ENCODE data around the gene NRP2. TPM values are rescaled to one million over a fixed set of nuclear protein-coding genes. Genes with fewer than 3 reads are reported as not detected.

Gene NRP2
- total and polyA plus RNA-seq, 5 experiments from 2014 or later, result 0.82 to 1.1 TPM; not detected in 3

GRCh38 chr2:205751569-205752031, 69.3 kb downstream of the NRP2 start:
- no peaks in the 10 kb centered on the region for H3K36me3 Mint-ChIP-seq
- DNase-seq (no peak), ATAC-seq (no peak)
- H3K27ac Mint-ChIP-seq, result no peak overlapping the region
- no peaks in the 10 kb centered on the region for H3K9me3 Mint-ChIP-seq
- H3K4me3 Mint-ChIP-seq, result no peak overlapping the region
- peaks cover 6 to 23% (median 14%) of the 10 kb centered on the region in 5 donors for H3K27me3 Mint-ChIP-seq
- H3K4me1 Mint-ChIP-seq, result no peaks in the 10 kb centered on the region
- POLR2A ChIA-PET, result no interaction called here

GRCh38 chr2:205752296-205752820, 70.1 kb downstream of the NRP2 start:
- H3K27me3 Mint-ChIP-seq, result peaks cover 7 to 23% (median 12%) of the 10 kb centered on the region in 5 donors
- H3K36me3 Mint-ChIP-seq, result no peaks in the 10 kb centered on the region
- no peak overlapping the region for H3K27ac Mint-ChIP-seq
- DNase-seq (no peak), ATAC-seq (no peak)
- H3K9me3 Mint-ChIP-seq, result no peaks in the 10 kb centered on the region
- no peaks in the 10 kb centered on the region for H3K4me1 Mint-ChIP-seq
- POLR2A ChIA-PET, result no interaction called here
- H3K4me3 Mint-ChIP-seq, result no peak overlapping the region

GRCh38 chr2:205752924-205753323, 70.6 kb downstream of the NRP2 start:
- Mint-ChIP-seq H3K4me1 (no peaks in the 10 kb centered on the region), H3K27me3 (peaks cover 7 to 23% (median 12%) of the 10 kb centered on the region in 5 donors), H3K9me3 (no peaks in the 10 kb centered on the region), H3K36me3 (no peaks in the 10 kb centered on the region), H3K4me3 (no peak overlapping the region), H3K27ac (no peak overlapping the region)
- DNase-seq (no peak), ATAC-seq (no peak)
- POLR2A ChIA-PET, result no interaction called here

- ATAC-seq (no peak), DNase-seq (no peak)
- Mint-ChIP-seq H3K27me3 (peaks cover 7 to 18% (median 12%) of the 10 kb centered on the region in 5 donors), H3K4me1 (no peaks in the 10 kb centered on the region), H3K9me3 (no peaks in the 10 kb centered on the region), H3K36me3 (no peaks in the 10 kb centered on the region), H3K27ac (no peak overlapping the region), H3K4me3 (no peak overlapping the region)
- POLR2A ChIA-PET, result no interaction called here
Observed at GRCh38 chr2:205754285-205754923, 72.1 kb downstream of the NRP2 start.

- POLR2A ChIA-PET, result no interaction called here
- H3K9me3 Mint-ChIP-seq, result no peaks in the 10 kb centered on the region
- H3K4me3 Mint-ChIP-seq, result no peak overlapping the region
- no peak overlapping the region for H3K27ac Mint-ChIP-seq
- no peaks in the 10 kb centered on the region for H3K4me1 Mint-ChIP-seq
- DNase-seq (no peak), ATAC-seq (no peak)
- H3K36me3 Mint-ChIP-seq, result no peaks in the 10 kb centered on the region
- peaks cover 7 to 16% (median 12%) of the 10 kb centered on the region in 5 donors for H3K27me3 Mint-ChIP-seq
Observed at GRCh38 chr2:205754924-205755321, 72.6 kb downstream of the NRP2 start.

- Mint-ChIP-seq H3K36me3 (no peaks in the 10 kb centered on the region), H3K4me1 (no peaks in the 10 kb centered on the region), H3K4me3 (no peak overlapping the region), H3K27me3 (peaks cover 4 to 15% (median 8%) of the 10 kb centered on the region in 5 donors), H3K27ac (no peak overlapping the region), H3K9me3 (no peaks in the 10 kb centered on the region)
- POLR2A ChIA-PET, result no interaction called here
- ATAC-seq (no peak), DNase-seq (no peak)
Observed at GRCh38 chr2:205755923-205756322, 73.6 kb downstream of the NRP2 start.

GRCh38 chr2:205757271-205757670, 75.0 kb downstream of the NRP2 start:
- Mint-ChIP-seq H3K9me3 (no peaks in the 10 kb centered on the region), H3K27ac (no peak overlapping the region), H3K4me1 (no peaks in the 10 kb centered on the region), H3K27me3 (peaks cover 2 to 5% (median 4%) of the 10 kb centered on the region in 5 donors), H3K36me3 (no peaks in the 10 kb centered on the region), H3K4me3 (no peak overlapping the region)
- ATAC-seq (no peak), DNase-seq (no peak)
- POLR2A ChIA-PET, result no interaction called here

GRCh38 chr2:205758051-205758450, 75.8 kb downstream of the NRP2 start:
- Mint-ChIP-seq H3K27me3 (peaks cover 2 to 8% (median 6%) of the 10 kb centered on the region in 5 donors), H3K4me1 (no peaks in the 10 kb centered on the region), H3K36me3 (no peaks in the 10 kb centered on the region), H3K27ac (no peak overlapping the region), H3K4me3 (no peak overlapping the region), H3K9me3 (no peaks in the 10 kb centered on the region)
- DNase-seq (no peak), ATAC-seq (no peak)
- POLR2A ChIA-PET, result no interaction called here

GRCh38 chr2:205758500-205758899, 76.2 kb downstream of the NRP2 start:
- no peak for ATAC-seq
- H3K4me1 Mint-ChIP-seq, result no peaks in the 10 kb centered on the region
- no peak for DNase-seq
- no peaks in the 10 kb centered on the region for H3K9me3 Mint-ChIP-seq
- POLR2A ChIA-PET, result no interaction called here
- H3K36me3 Mint-ChIP-seq, result no peaks in the 10 kb centered on the region
- H3K27ac Mint-ChIP-seq, result no peak overlapping the region
- H3K4me3 Mint-ChIP-seq, result no peak overlapping the region
- H3K27me3 Mint-ChIP-seq, result peaks cover 2 to 12% (median 10%) of the 10 kb centered on the region in 5 donors

GRCh38 chr2:205759257-205759656, 77.0 kb downstream of the NRP2 start:
- Mint-ChIP-seq H3K4me1 (peaks cover 0 to 5% (median under 1%) of the 10 kb centered on the region in 4 donors), H3K36me3 (no peaks in the 10 kb centered on the region), H3K27me3 (peaks cover 4 to 18% (median 17%) of the 10 kb centered on the region in 5 donors), H3K27ac (no peak overlapping the region), H3K9me3 (no peaks in the 10 kb centered on the region), H3K4me3 (no peak overlapping the region)
- ATAC-seq (no peak), DNase-seq (no peak)
- POLR2A ChIA-PET, result no interaction called here

- H3K36me3 Mint-ChIP-seq, result no peaks in the 10 kb centered on the region
- H3K27me3 Mint-ChIP-seq, result peaks cover 4 to 22% (median 19%) of the 10 kb centered on the region in 5 donors
- H3K27ac Mint-ChIP-seq, result no peak overlapping the region
- POLR2A ChIA-PET, result no interaction called here
- no peaks in the 10 kb centered on the region for H3K9me3 Mint-ChIP-seq
- peaks cover 0 to 5% (median under 1%) of the 10 kb centered on the region in 4 donors for H3K4me1 Mint-ChIP-seq
- H3K4me3 Mint-ChIP-seq, result no peak overlapping the region
- ATAC-seq (no peak), DNase-seq (no peak)
Observed at GRCh38 chr2:205759732-205760131, 77.4 kb downstream of the NRP2 start.

GRCh38 chr2:205760157-205760556, 77.9 kb downstream of the NRP2 start:
- POLR2A ChIA-PET, result no interaction called here
- Mint-ChIP-seq H3K27me3 (peaks cover 5 to 27% (median 22%) of the 10 kb centered on the region in 5 donors), H3K4me3 (no peak overlapping the region), H3K36me3 (no peaks in the 10 kb centered on the region), H3K4me1 (peaks cover 0 to 5% (median under 1%) of the 10 kb centered on the region in 4 donors), H3K27ac (no peak overlapping the region), H3K9me3 (no peaks in the 10 kb centered on the region)
- ATAC-seq (no peak), DNase-seq (no peak)

- no peak for DNase-seq
- H3K9me3 Mint-ChIP-seq, result no peaks in the 10 kb centered on the region
- no peak overlapping the region for H3K27ac Mint-ChIP-seq
- ATAC-seq, result no peak
- no peak overlapping the region for H3K4me3 Mint-ChIP-seq
- no peaks in the 10 kb centered on the region for H3K36me3 Mint-ChIP-seq
- peaks cover 0 to 5% (median 1%) of the 10 kb centered on the region in 4 donors for H3K4me1 Mint-ChIP-seq
- POLR2A ChIA-PET, result no interaction called here
- H3K27me3 Mint-ChIP-seq, result peaks cover 7 to 35% (median 31%) of the 10 kb centered on the region in 5 donors
Observed at GRCh38 chr2:205761421-205761820, 79.1 kb downstream of the NRP2 start.

GRCh38 chr2:205762881-205763280, 80.6 kb downstream of the NRP2 start:
- Mint-ChIP-seq H3K36me3 (no peaks in the 10 kb centered on the region), H3K9me3 (no peaks in the 10 kb centered on the region), H3K4me1 (peaks cover 2 to 8% (median 4%) of the 10 kb centered on the region in 4 donors), H3K27ac (peak overlapping the region in 1 of 10 donors; percentile 32), H3K4me3 (peak overlapping the region in 1 of 10 donors; percentile 7), H3K27me3 (peaks cover 11 to 44% (median 35%) of the 10 kb centered on the region in 5 donors)
- POLR2A ChIA-PET, result no interaction called here
- no peak for ATAC-seq
- DNase-seq, result no peak

All from naive thymus-derived CD8-positive, alpha-beta T cell (primary cell).